ENCODE results near the gene LUC7L. TPM values are rescaled to one million over a fixed set of nuclear protein-coding genes. Genes with fewer than 3 reads are reported as not detected.

Gene LUC7L
- total and polyA plus RNA-seq, 2 of the 8 experiments (the other 6 are each of a cell fraction or from before 2014, with no cell fraction given): 49.7 to 129 TPM

GRCh38 chr16:275041-275641, 45.9 kb upstream of the LUC7L start:
- H3K23ac ChIP-seq (ENCODE audit: insufficient read length): no peak overlapping the region
- H3K4me3 ChIP-seq (ENCODE audit: extremely low read depth in 1 of 4, insufficient read depth in 2 of 4, low read depth in 3 of 4, low read length in 4 of 4): peak overlapping the region; percentile 30 to 65 (median 49)
- H4K8ac ChIP-seq (ENCODE audit: extremely low read depth, insufficient read depth, low read length): peak overlapping the region; percentile 51; the same call in 1 of the 2 replicates
- H2BK15ac ChIP-seq (ENCODE audit: low read length): no peak overlapping the region
- H3K14ac ChIP-seq (ENCODE audit: insufficient read length): no peak overlapping the region
- no peaks in the 10 kb centered on the region for H3K36me3 ChIP-seq (ENCODE audit: control insufficient read depth in 2 of 4, insufficient read depth in 4 of 4, low read length in 3 of 4)
- no peak overlapping the region for H3K18ac ChIP-seq (ENCODE audit: extremely low read depth, low read length)
- H2BK20ac ChIP-seq (ENCODE audit: low read length): no peak overlapping the region
- H4K91ac ChIP-seq (replicated peaks; ENCODE audit: insufficient read length, low read length): no peak overlapping the region
- no peak overlapping the region for H3K4ac ChIP-seq (replicated peaks; ENCODE audit: insufficient read length, low read depth, low read length)
- H2AFZ ChIP-seq (ENCODE audit: low read length): peak overlapping the region; percentile 20; the same call in 1 of the 2 replicates
- H2BK120ac ChIP-seq (replicated peaks; ENCODE audit: low read depth, low read length): no peak overlapping the region
- H3K27ac ChIP-seq (ENCODE audit: low read depth, low read length): no peak overlapping the region
- H2AK5ac ChIP-seq (ENCODE audit: low read depth, low read length): no peak overlapping the region
- no peak for FAIRE-seq
- no peaks in the 10 kb centered on the region for H3K79me1 ChIP-seq (ENCODE audit: low read depth, low read length)
- peaks cover 7% of the 10 kb centered on the region; the same call in 1 of the 2 replicates for H3K23me2 ChIP-seq (ENCODE audit: low read depth, low read length)
- no peak overlapping the region for H3K56ac ChIP-seq (replicated peaks; ENCODE audit: insufficient read length, low read depth, low read length)
- ChIA-PET POLR2A (ENCODE audit: partially characterized antibody) (interaction anchor here (2.7 kb wide), 1 partner anchor 9 kb away, joined by 6 read pairs; no protein-coding TSS in a partner anchor), CTCF (ENCODE audit: partially characterized antibody) (interaction anchor here (0.5 kb wide), 1 partner anchor 117 kb away, joined by 3 read pairs; no protein-coding TSS in a partner anchor)
- no peak for DNase-seq (ENCODE audit: low read depth in 1 of 2, low spot score in 2 of 2)
- no peaks in the 10 kb centered on the region for H3K9me3 ChIP-seq (ENCODE audit: insufficient read depth in 2 of 2, low read depth in 1 of 2, low read length in 1 of 2)
- TF ChIP-seq MAX (IDR thresholded peaks at IDR 0.05) (peak; percentile 27; the same call in 1 of the 2 replicates), CBX8 (IDR thresholded peaks at IDR 0.05; ENCODE audit: borderline replicate concordance, low read depth, low read length) (no peak), SIRT6 (IDR thresholded peaks at IDR 0.05; ENCODE audit: low read length) (no peak), EZH2 (IDR thresholded peaks at IDR 0.05; ENCODE audit: low read depth, low read length, severe bottlenecking) (peak; percentile 78), SUZ12 (IDR thresholded peaks at IDR 0.05; ENCODE audit: low read length) (peak; percentile 67), KDM4A (IDR thresholded peaks at IDR 0.05; ENCODE audit: low read depth, low read length, severe bottlenecking) (peak; percentile 96), RBBP5 (IDR thresholded peaks at IDR 0.05; ENCODE audit: borderline replicate concordance, low read depth, low read length) (0 out of 2 replicates have a peak, but pooled peaks have one; percentile 35)
- H2BK5ac ChIP-seq (ENCODE audit: low read depth, low read length): no peak overlapping the region
- H4K20me1 ChIP-seq (replicated peaks in 1 of 2; ENCODE audit: control insufficient read depth in 1 of 2, insufficient read depth in 2 of 2, low read length in 2 of 2): peaks cover 0 to 3% of the 10 kb centered on the region in 2 experiments
- no peaks in the 10 kb centered on the region for H3K79me2 ChIP-seq (ENCODE audit: control insufficient read depth in 1 of 2, insufficient read depth in 2 of 2, low read length in 2 of 2)
- WGBS, 2 experiments (ENCODE audit: extremely low coverage in 1 of 2, insufficient coverage in 1 of 2, insufficient read length in 1 of 2, insufficient replicate concordance in 2 of 2, low coverage in 1 of 2, low lambda C conversion rate in 2 of 2, missing lambda C conversion rate in 1 of 2): 6% methylated on average over 45 of the region's 58 CpGs; no CpG with 5 or more reads in 1 of the 2 experiments
- no peak overlapping the region for H2BK12ac ChIP-seq (ENCODE audit: low read depth, low read length)
- no peak overlapping the region for H4K5ac ChIP-seq (ENCODE audit: insufficient read length, low read depth, low read length)
- H3K4me2 ChIP-seq (ENCODE audit: insufficient read depth in 1 of 2, low read depth in 2 of 2, low read length in 2 of 2): peak overlapping the region; percentile 85 to 100
- peaks cover 0 to 6% (median 4%) of the 10 kb centered on the region in 4 experiments; a peak in 5 of 7 replicates for H3K4me1 ChIP-seq (replicated peaks in 1 of 4; ENCODE audit: control insufficient read depth in 3 of 4, insufficient read depth in 4 of 4, low read length in 3 of 4)
- H3K27me3 ChIP-seq (replicated peaks in 1 of 4; ENCODE audit: control insufficient read depth in 3 of 4, extremely low read depth in 1 of 4, insufficient read depth in 3 of 4, low read length in 3 of 4): peaks cover 11 to 39% (median 35%) of the 10 kb centered on the region in 4 experiments
- no peak overlapping the region for H3K9ac ChIP-seq (replicated peaks in 1 of 4; ENCODE audit: extremely low read depth in 1 of 4, low read depth in 3 of 4, low read length in 3 of 4)
